HepG2 (cell line): Measurements from ENCODE around the gene AHCY. TPM values are rescaled to one million over a fixed set of nuclear protein-coding genes. Genes with fewer than 3 reads are reported as not detected.

Source experiments
- AGO2 ChIP-seq: fragments of 200-400 bp; formaldehyde crosslinking; optimal IDR thresholded peaks from 2 replicates; pipeline ENCODE3; 2017; ENCODE audit warnings: mild to moderate bottlenecking, low read depth, low read length, moderate library complexity
- ATRX ChIP-seq: sonication (generic); formaldehyde crosslinking; IDR thresholded peaks from 2 replicates; pipeline ENCODE4 v1.4.0; 2020; ENCODE audit warnings: missing genetic modification reagents, borderline replicate concordance
- DZIP1 ChIP-seq: sonication (generic); formaldehyde crosslinking; IDR thresholded peaks from 2 replicates; pipeline ENCODE4 v1.5.0; 2020; ENCODE audit warnings: mild to moderate bottlenecking, missing genetic modification reagents
- EZH2 ChIP-seq: conservative IDR thresholded peaks from 2 replicates; pipeline ENCODE4 v1.6.1; 2012; ENCODE audit warnings: mild to moderate bottlenecking, low read depth, low read length, moderate library complexity
- FOXC1 ChIP-seq: sonication (generic); formaldehyde crosslinking; IDR thresholded peaks from 2 replicates; pipeline ENCODE4 v1.8.0; 2022; ENCODE audit warnings: mild to moderate bottlenecking, missing genetic modification reagents, borderline replicate concordance
- GATAD1 ChIP-seq: IDR thresholded peaks from 2 replicates; pipeline ENCODE4 v1.6.1; 2016; ENCODE audit warnings: missing genetic modification reagents, missing compliant biosample characterization
- GFI1 ChIP-seq: sonication (generic); formaldehyde crosslinking; IDR thresholded peaks from 2 replicates; pipeline ENCODE4 v1.5.0; 2020; ENCODE audit warnings: missing genetic modification reagents, mild to moderate bottlenecking, borderline replicate concordance
- JUN ChIP-seq: sonication (generic); formaldehyde crosslinking; IDR thresholded peaks from 2 replicates; pipeline ENCODE4 v1.4.0; 2020; ENCODE audit warnings: mild to moderate bottlenecking, missing genetic modification reagents
- KDM5A ChIP-seq: fragments of 200-600 bp; sonication (generic); IDR thresholded peaks from 2 replicates; pipeline ENCODE4 v1.7.0; 2018; ENCODE audit warnings: antibody characterized with exemption, mild to moderate bottlenecking, low read length, borderline replicate concordance
- KDM6A ChIP-seq: IDR thresholded peaks from 2 replicates; pipeline ENCODE4 v1.6.1; 2016; ENCODE audit warnings: low read depth
- NCOR1 ChIP-seq: fragments of 200-600 bp; sonication (generic); IDR thresholded peaks from 2 replicates; pipeline ENCODE4 v1.7.0; 2017; ENCODE audit warnings: antibody characterized with exemption, low read length, borderline replicate concordance
- NONO ChIP-seq, 2 experiments: fragments of 450-650 bp in 1 of 2; sonication (generic) in 1 of 2; formaldehyde crosslinking in 1 of 2; IDR thresholded peaks in 1 of 2; conservative IDR thresholded peaks in 1 of 2; 2 replicates each; pipeline versions ENCODE4 v1.6.1 to v1.8.0; 2017 to 2022; ENCODE audit warnings: mild to moderate bottlenecking in 1 of 2, missing genetic modification reagents in 1 of 2, moderate library complexity in 1 of 2
- PAF1 ChIP-seq: IDR thresholded peaks from 2 replicates; pipeline ENCODE4 v1.6.1; 2016; ENCODE audit warnings: missing genetic modification reagents, missing compliant biosample characterization
- PITX1 ChIP-seq: sonication (generic); formaldehyde crosslinking; IDR thresholded peaks from 2 replicates; pipeline ENCODE4 v1.5.1; 2020; ENCODE audit warnings: mild to moderate bottlenecking, missing genetic modification reagents
- POLR2AphosphoS5 ChIP-seq: IDR thresholded peaks from 2 replicates; pipeline ENCODE4 v1.6.1; 2012; ENCODE audit warnings: low read depth, low read length
- PRDM4 ChIP-seq: sonication (generic); formaldehyde crosslinking; IDR thresholded peaks from 2 replicates; pipeline ENCODE4 v1.9.0; 2021; ENCODE audit warnings: missing genetic modification reagents, borderline replicate concordance
- PTBP1 ChIP-seq: fragments of 200-400 bp; formaldehyde crosslinking; IDR thresholded peaks from 2 replicates; pipeline ENCODE4 v1.6.1; 2018; ENCODE audit warnings: low read length, low read depth; ENCODE audit not compliant: poor library complexity, severe bottlenecking
- RARA ChIP-seq: IDR thresholded peaks from 2 replicates; pipeline ENCODE4 v1.6.1; 2016; ENCODE audit warnings: missing genetic modification reagents, missing compliant biosample characterization
- SETDB1 ChIP-seq: sonication (generic); formaldehyde crosslinking; IDR thresholded peaks from 2 replicates; pipeline ENCODE4 v1.5.1; 2020; ENCODE audit warnings: missing genetic modification reagents, mild to moderate bottlenecking, borderline replicate concordance
- YEATS4 ChIP-seq: sonication (generic); formaldehyde crosslinking; IDR thresholded peaks from 2 replicates; pipeline ENCODE4 v1.4.0; 2020; ENCODE audit warnings: missing genetic modification reagents, borderline replicate concordance
- ZNF33B ChIP-seq: sonication (generic); formaldehyde crosslinking; IDR thresholded peaks from 2 replicates; pipeline ENCODE4 v1.5.1; 2020; ENCODE audit warnings: mild to moderate bottlenecking, missing genetic modification reagents
- ZNF34 ChIP-seq: sonication (generic); formaldehyde crosslinking; IDR thresholded peaks from 2 replicates; pipeline ENCODE4 v1.4.0; 2020; ENCODE audit warnings: mild to moderate bottlenecking, missing genetic modification reagents, borderline replicate concordance
- ZNF552 ChIP-seq: sonication (generic); formaldehyde crosslinking; IDR thresholded peaks from 2 replicates; pipeline ENCODE4 v1.9.0; 2022; ENCODE audit warnings: missing genetic modification reagents, mild to moderate bottlenecking, borderline replicate concordance
- ZNF776 ChIP-seq: sonication (generic); formaldehyde crosslinking; IDR thresholded peaks from 2 replicates; pipeline ENCODE4 v1.4.0; 2020; ENCODE audit warnings: mild to moderate bottlenecking, missing genetic modification reagents
- ZSCAN29 ChIP-seq: sonication (generic); formaldehyde crosslinking; conservative IDR thresholded peaks from 2 replicates; pipeline ENCODE4 v1.4.0; 2020; ENCODE audit warnings: mild to moderate bottlenecking, missing genetic modification reagents
- polyA plus RNA-seq, 8 experiments: library from polyadenylated mRNA; depleted of rRNA in 3 of 8; stranded (reverse) in 7 of 8; unstranded in 1 of 8; fragments of >200 nt; fragmentation: Illumina TruSeq in 4 of 8; extraction: Trizol in 4 of 8; gene quantifications; 2 replicates each; pipeline versions ENCODE4 v1.2.1 to v1.2.3, GENCODE V29; 2011 to 2016; ENCODE audit warnings: low read depth in 4 of 8, missing spikeins in 1 of 8, mixed read lengths in 1 of 8; ENCODE audit not compliant: insufficient read depth in 1 of 8
- total RNA-seq, 5 experiments: library from RNA; depleted of rRNA; stranded (reverse); fragments of >200 nt; fragmentation: Illumina TruSeq; extraction: Trizol; gene quantifications; 2 replicates each; pipeline ENCODE4 v1.2.3, GENCODE V29; 2016; ENCODE audit warnings: low read depth in 1 of 5

AHCY gene
- total and polyA plus RNA-seq, 2 of the 13 experiments (the other 11 are each of a cell fraction or from before 2014, with no cell fraction given): 407 to 419 TPM

GRCh38 chr20:34312544-34313217, 9.5 kb upstream of the AHCY start (continued):
- TF ChIP-seq NCOR1 (peak; percentile 71; the same call in 1 of the 2 replicates), FOXC1 (CRISPR knock-in tag) (peak; percentile 91), PRDM4 (CRISPR knock-in tag) (no peak), KDM6A (CRISPR knock-in tag) (no peak), GATAD1 (CRISPR knock-in tag) (peak; percentile 84), DZIP1 (CRISPR knock-in tag) (no peak), AGO2 (no peak), PTBP1 (no peak), ZNF552 (CRISPR knock-in tag) (no peak), NONO (IDR thresholded peaks at IDR 0.05) (no peak), NONO (CRISPR knock-in tag; conservative IDR thresholded peaks at IDR 0.05) (peak; percentile 94), GFI1 (CRISPR knock-in tag) (peak; percentile 88), ZNF34 (peak; percentile 89; the same call in 1 of the 2 replicates), YEATS4 (0 out of 2 replicates have a peak, but pooled peaks have one; percentile 20), ZSCAN29 (CRISPR knock-in tag) (peak; percentile 93), POLR2AphosphoS5 (no peak), SETDB1 (CRISPR knock-in tag) (no peak), ATRX (no peak), JUN (CRISPR knock-in tag) (0 out of 2 replicates have a peak, but pooled peaks have one; percentile 75), KDM5A (peak; percentile 92), RARA (peak; percentile 76), PITX1 (CRISPR knock-in tag) (peak; percentile 86; the same call in 1 of the 2 replicates), ZNF33B (CRISPR knock-in tag) (peak; percentile 90; the same call in 1 of the 2 replicates), EZH2 (no peak), ZNF776 (CRISPR knock-in tag) (no peak), PAF1 (CRISPR knock-in tag) (no peak)
